Stimulated activated CD4-positive, alpha-beta T cell treated with anti-CD3 and anti-CD28 coated beads, TNF-alpha, amount 100 ng/mL, for 48 hours (primary cell): ENCODE results near the gene SRMS.

ENCODE experiments used
- DNase-seq, 3 donors: peaks; one replicate each; pipeline ENCODE4 v3.0.0-alpha.2; 2020; ENCODE audit warnings: low read depth in 3 of 3

Gene SRMS

DNA sequence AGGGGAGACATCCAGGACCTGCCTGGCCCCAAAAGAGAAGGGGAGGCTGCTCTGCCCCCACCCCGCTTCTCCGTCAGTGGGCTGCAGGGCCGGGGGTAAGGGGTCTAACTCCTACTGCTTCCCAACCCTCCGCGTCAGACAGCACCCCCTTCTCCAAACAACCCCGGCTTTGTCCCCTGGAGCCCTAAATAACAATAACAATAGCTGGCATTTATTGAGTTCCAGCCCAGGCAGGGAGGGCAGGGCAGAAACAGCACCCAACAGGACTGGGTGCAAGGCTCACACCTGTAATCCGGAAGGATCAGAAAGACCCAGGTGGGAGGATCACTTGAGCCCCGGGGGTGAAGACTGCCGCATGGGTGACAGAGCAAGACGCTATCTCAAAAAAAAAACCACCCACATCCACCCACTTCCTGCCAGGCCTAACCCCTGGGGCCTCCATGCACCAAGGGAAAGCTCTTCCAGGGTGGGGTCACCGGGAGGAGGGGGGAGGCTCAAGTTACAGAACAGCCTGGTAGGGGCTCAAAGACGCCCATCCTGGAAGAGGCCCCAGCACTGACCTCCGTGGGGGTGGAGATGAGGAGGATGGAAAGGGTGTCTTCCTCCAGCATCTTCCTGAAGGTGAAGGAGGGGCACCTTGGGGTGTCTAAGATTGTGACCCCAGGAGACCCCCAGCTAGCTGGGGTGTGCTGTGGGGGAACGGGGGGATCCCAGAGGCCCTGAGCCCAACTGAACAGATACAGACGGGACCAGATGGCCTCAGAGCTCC is 5.1 kb upstream of the SRMS start:
- DNase-seq: no peak

DNA sequence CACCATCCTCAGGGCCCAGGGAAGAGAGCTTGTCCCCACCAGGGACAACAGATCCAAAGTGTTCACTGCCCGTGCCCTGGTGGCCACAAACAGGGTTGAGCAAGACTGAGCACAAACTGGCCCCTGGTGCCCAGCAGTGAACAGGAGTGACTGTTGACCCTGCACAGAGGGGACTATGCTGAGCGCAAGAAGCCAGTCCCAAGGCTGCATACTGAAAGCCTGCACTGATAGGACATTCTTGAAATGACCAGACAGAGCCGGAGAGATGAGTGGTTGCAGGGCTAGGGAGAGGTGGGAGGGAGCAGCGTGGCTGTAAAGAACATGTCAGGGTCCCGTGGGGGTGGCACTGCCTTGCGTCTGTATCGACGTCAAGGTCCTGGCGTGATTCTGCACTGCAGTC is 3.5 kb upstream of the SRMS start:
- no peak for DNase-seq

DNA sequence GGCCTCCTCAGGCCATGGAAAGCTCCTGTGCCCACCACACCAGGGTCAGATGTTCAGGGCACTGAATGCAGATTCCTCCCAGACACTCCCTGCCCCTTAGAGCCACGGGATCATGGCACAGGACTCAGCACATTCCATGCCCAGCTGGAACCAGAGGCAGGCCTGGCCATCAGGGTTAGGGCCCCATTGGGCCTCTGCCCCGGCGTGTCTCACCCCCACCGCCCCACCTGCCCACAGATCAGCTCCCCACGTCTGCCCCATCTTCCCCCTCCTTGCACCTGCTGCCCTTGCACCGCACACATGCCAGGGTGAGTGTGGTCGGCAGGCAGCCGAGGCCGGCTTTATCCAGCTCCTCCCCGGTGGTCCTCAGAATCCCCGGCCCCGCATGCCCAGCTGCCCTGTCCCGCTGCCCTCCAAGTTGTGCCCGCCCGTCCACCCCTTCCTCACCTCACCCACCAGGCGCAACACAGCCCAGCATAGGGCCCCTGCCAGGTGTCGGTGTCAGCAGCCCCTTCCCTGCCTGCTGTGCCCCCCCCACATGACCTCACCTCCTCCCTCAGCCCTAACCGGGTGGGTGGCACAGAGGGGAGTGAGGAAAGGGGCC is 2.2 kb upstream of the SRMS start:
- DNase-seq: no peak

DNA sequence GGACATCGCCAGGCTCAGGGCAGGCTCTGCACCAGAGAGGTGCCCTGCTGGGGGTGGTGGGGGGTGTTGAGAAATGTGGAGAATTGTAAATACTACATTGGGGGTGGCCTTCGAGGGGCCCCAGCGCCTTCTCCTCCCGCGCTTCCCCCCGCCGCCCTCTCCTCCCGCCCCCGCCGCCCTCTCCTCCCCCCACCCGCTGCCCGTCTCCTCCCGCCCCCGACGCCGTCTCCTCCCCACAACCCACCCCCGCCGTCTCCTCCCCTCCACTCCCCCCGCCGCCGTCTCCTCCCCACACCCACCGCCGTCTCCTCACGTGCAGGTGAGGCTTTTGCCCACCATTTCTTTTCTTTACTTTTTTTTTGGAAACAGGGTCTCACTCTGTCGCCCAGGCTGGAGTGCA is 1.5 kb upstream of the SRMS start:
- no peak for DNase-seq

DNA sequence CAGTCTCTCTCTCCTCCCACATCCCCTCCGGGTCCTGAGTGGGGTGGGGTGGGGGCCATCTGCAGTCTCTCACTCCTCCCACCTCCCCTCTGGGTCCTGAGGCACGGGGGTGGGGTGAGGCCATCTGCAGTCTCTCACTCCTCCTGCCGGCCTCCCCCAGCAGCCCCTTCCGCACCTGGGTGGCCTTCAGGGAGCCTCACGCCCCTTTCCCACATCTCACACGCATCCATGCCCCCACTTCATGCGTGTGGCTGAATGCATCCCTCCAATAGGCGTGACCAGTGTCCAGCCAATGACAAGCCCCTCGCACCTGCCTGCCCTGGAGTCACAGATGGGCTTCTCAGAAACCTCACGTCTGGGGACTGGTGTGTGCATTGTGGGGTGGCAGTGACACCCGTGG is 993 bp upstream of the SRMS start:
- DNase-seq: no peak

DNA sequence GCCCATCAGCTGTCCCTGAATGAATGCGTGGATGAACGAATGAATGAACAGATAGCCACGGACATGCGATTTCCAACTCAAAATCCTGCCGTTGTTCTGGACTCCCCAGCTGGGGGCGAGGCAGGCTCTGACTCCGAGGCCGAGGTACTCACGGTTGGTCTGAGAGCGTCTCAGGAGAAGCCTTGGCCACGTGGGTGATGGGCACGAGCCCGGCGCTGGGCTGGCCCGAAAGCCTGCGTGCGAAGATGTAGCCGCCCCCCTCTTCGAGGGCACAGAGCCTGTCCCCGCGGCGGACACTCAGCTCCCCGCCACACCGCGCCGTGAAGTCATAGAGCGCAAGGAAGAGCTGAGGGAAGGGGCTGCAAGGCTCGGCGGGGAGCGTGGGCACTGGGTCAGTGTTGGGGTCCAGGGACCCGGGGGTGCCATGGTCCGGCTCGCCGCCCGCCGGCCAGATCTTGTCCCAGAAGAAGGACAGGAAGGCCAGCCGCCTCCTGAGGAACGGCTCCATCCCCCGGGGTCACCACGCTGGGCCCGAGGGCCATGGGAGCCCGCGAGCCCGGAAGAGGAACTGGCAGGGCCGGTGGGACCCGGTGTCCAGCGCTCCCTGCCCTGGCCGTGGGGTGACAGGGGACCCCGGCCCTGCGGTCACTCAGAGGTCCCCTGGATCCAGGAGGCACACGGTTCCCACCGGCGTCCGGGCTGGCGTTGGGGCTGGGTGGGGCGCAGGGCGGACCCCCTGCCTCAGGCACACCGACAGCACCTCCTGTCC is 409 bp downstream of the SRMS start:
- DNase-seq: no peak

DNA sequence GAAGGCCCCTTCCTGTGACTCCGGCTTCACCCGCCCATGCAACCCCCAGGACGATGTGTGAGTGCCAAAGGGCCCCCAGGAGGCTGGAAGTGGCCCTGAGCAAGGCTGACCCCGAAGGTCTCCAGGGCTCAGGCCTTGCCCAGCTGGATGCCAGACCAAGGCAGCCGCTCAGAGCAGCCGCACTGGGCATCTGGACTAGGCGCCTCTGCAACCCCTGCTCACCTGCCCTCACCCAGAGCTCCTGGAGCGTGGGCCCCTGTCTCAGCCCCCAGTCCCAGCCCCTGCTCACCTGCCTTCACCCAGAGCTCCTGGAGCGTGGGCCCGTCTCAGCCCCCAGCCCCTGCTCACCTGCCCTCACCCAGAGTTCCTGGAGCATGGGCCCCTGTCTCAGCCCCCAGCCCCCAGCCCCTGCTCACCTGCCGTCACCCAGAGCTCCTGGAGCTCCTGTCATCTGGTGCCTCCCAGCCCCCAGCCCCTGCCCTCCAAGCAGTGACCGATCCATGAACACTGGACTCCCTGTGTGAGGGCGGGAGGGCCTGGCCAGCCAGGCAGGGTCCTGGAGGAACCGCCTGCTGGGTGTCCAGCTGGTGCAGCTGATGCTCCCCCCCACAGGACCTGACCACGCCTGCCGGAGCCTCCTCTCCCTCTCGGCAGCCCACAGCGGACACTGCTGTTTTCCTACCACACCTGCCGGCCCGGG is 1.1 kb downstream of the SRMS start:
- DNase-seq: no peak

DNA sequence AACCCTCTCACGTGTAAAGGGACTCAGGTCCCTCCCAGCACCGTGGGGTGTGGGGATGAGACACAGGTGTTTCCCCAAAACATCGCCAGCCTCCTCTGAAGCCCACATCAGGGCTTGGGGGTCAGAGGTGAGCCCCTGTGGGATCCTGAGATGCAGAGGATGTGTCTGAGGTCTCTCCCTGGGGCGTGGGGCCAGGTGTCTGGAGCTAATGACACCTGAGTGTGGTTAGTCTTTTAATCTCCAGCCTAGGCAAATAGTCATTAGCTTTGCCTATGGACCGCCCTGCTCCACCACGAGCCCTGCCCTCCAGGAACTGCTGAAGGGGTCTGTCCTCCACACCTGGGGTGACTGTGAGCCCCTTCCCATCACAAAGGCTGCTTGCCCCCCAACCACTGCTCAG is 1.7 kb downstream of the SRMS start:
- DNase-seq: no peak

DNA sequence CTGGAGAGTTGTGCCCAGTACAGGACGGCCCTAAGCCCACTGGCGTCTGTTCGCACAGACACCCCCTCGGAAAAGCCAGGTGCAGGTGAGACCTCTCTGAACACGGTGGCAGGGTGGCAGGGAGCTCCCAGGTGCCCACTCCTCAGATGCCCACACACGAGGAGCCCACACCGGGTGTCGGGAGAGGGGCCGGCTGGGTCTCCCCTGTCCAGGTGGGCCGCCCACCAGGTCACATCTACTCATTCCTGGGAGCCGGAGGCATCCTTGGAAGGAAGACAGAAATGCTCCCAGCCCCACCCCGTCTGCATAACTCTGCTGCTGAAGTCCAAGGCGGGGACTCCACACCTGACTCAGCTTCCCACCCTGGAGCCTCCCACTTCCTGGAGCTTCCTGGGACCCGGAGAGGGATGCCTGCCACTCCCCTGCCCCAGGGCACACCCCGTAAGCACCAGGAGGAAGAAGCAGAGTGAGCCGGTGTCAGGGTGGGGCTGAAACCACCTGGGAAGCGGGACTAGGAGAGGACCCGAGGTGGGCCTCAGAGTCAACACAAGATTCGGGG is 2.5 kb downstream of the SRMS start:
- DNase-seq: no peak

DNA sequence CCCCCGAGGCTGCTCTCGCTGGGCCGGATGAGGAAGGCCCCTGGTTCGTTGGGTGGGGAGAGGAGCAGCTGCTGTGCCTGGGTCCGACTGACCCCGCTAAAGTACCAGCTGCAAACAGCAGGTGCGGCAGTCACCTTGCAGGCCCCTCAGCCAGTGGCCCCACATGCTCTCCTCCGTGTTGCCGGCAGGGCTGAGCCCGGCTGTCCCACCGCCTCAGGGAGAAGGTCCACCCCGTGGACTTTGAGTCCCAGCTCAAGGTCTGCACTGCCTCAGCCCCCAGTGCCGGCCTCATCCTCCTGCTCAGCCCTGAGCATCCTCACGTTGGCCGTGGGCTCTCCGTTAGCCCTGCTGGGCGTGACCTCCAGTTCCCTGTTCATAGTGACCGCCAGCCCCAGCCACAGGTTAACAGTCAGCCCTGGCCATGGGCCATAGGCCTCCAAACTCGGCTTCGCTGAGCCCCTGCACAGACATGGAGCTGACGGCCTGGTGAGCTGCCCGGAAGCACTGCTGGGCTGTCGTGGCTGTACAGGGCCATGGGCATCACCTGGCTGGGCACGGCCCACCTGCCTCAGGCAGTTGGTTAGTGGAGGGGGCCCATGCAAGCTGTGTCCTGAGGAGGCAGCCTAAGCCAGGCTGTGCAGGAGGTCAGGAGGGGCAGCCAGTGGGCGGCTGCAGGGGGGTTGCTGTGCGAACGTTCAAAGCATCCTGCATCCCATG is 3.1 kb downstream of the SRMS start:
- no peak for DNase-seq

DNA sequence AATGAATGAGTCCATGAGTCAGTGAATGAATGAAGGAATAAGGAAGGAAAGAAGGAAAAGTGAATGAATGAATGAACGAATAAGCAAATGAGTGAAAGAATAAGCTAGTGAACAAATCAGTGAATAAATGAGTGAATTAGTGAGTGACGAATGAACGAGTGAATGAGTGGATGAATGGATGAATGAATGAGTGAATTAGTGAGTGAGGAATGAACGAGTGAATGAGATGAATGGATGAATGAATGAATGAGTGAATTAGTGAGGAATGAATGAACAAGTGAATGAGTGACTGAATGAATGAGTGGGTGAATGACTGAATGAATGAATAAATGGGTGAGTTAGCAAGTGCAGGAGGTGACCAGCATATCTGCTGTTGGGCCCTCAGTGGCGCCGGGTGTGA is 3.8 kb downstream of the SRMS start:
- DNase-seq: no peak

DNA sequence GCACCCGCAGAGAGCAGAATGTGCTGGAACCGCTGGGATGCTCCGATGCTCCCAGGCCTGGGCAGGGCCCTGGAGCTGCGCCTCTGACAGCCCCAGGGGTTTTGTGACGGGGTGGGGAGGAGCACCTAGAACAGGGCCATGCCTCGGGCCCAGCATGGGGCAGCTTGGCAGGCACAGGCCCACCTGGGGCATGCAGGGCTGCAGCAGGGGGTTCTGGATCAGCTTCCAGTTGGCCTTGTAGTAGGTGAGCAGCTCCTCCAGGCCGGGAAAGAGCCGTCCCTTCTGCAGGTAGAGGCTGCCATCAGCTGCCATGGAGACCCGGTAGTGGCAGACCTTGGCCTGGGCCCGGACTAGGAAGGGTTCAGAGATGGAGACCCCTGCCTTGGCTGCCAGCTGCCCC is 4.4 kb downstream of the SRMS start:
- no peak for DNase-seq

DNA sequence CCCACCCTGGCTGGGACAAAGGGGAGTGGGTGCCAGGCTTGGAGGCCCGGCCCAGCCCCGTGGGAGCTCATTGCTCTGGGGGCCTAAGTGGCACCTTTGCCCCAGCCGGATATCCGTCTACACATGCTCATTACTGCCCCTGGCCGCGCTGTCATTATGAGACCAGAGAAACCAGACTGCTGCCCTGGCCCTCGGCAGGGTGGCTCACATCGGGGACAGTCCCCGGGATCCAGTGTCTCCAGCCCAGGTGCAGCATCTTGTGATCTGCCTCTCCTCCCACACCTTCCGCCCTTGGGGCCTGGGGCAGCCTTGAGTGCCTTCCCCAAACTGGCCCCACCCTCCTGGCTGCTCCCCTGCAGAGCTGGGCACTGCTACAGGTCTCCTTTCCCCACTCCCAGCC is 4.9 kb downstream of the SRMS start:
- DNase-seq: no peak

DNA sequence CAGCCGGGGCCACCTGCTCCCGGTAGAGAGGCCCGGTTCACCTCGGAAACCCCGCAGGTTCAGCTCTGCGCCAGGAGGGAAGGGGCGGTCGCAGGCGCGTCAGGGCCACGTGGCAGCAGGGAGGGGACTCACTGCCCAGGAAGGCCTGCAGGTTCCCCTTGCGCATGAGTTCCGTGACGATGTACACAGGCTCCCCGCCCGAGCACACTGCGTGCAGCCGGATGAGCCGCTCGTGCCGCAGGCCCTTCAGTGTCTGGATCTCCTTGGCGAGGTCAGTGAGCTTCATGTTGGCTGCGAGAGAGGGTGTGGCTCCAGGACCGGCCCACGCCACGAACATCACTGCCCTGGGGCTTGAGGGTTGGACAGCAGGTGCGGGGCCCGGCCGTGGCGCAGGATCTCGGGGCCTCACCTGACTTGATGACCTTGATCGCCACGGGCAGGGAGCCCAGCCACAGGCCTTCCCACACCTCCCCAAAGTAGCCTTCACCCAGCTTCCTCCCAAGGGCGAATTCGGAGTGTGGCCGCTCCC is 5.5 kb downstream of the SRMS start:
- DNase-seq: no peak

DNA sequence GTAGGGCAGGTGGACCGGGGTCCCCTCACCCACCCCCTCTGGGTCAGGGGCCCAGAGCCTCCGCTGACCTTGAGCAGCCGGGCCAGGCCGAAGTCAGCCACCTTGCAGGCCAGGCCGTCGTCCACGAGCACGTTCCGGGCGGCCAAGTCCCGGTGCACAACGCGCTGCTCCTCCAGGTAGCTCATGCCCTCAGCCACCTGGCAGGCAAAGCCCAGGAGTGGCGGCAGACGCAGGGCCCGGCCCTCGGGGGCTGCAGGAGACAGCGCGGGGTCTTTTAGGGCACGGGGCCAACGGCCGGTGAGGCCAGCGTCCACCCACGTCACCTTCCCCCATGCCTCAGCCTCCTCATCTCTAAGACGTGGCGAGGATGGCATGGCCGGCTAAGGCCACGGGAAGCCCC is 6.2 kb downstream of the SRMS start:
- DNase-seq: no peak

DNA sequence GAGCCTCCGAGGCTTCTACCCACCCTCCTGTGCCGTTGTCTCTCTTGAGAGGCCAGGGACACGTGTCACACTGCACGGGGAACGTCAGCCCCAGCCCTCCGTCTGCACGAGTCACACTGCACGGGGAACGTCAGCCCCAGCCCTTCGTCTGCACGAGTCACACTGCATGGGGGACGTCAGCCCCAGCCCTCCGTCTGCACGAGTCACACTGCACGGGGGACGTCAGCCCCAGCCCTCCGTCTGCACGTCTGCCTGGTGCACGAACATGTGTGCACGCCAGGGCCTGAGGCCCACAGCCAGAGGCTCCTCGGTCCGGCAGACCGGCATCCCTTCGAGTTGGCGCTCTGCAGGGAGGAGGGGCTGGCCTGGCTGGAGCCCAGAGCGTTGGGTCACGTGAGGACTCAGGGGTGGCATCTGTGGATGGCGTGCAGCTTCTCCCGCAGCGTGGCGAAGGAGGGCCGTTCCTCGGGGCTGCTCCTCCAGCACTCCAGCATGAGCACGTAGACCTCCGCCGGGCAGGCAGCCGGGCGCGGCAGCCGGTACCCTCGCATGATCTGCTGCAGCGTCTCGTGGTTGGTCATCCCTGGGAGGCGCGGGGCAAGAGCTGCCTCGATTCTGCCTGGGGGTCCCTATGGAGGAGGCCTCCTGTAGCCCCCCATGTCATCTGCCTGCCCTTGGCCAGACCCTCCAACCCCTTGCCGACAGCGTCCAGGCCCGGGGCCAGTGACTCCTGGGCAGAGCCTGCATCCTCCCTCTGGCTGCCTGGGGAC is 6.9 kb downstream of the SRMS start:
- DNase-seq: no peak

DNA sequence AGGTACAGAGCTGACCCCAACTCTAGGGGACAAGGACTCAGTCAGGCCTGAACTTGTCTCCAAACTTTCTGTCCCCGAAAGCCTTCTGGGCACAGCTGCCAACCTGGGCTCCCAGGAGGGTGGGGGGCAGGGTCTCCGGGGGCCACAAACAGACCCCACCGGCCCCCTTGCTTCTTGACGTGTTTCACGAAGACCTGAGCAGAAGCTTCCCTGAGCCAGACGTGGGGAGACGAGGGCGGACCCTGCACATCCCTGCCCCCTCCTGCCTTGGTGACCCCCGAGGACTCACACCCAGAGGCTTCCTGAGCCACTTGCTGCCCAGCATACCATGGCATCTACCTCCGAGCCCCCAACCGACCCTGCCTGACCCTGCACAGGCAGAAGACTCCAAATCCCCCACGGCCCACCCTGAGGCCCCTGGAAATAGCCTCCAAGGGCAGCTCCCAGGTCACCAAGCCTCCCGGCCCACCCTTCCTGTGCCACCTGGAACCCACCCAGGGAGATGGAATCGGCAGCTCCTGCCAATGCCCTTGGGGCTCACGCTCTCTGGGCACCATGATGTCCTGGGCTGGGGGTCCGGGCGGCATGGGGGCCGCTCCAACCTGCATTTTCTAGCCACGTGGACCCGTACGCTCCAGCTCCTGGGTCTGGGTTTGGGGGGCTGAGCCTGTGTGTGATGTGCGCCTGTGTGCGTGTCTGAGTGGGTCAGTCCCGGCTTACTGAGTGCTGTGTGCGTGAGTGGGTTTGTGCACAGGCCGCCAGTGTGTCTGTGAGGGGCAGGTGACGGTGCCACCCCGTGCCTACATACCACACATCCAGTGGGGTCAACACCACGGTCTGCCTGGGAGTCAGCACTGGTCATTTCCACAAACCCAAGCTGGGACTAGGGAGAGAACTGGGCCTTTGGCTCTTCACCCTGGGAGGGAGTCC is 7.8 kb downstream of the SRMS start:
- DNase-seq: no peak

DNA sequence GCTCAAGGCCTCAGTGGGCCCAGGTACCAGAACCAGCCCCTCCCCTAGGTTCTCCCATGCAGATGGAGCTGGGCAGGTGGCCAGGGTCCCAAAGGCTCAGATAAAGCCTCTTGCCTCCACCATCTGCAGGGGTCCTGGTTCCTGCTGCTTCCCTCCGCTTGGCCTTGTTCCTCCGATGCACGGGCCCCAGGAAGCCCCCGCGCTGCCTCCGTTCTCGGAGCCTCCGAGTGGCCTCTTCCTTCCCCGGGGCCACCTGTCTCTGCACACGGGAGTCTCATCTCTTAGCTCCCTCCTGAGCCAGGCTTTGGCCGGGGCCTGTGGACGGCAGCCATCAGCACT is 8.5 kb downstream of the SRMS start:
- no peak for DNase-seq
